ENCODE data around the gene WDR6.

- TF ChIP-seq CTCF (IDR thresholded peaks at IDR 0.05; ENCODE audit: low read depth, low read length) = no peak
- TF ChIP-seq POLR2A (IDR thresholded peaks at IDR 0.05; ENCODE audit: extremely low read depth, insufficient read length) = no peak
- TF ChIP-seq MAX (IDR thresholded peaks at IDR 0.05; ENCODE audit: low read depth, low read length) = no peak
Measured at GRCh38 chr3:49006408-49007067, 653 bp upstream of the WDR6 start.

Data from NB4 (cell line).